ENCODE results near the gene ME3. TPM values are rescaled to one million over a fixed set of nuclear protein-coding genes. Genes with fewer than 3 reads are reported as not detected.

The ME3 gene
- total RNA-seq, 5 donors from 2014 or later (not counting 1 experiment from before 2014, with no cell fraction given), result 2.2 to 5.0 (median 4.3) TPM

DNA sequence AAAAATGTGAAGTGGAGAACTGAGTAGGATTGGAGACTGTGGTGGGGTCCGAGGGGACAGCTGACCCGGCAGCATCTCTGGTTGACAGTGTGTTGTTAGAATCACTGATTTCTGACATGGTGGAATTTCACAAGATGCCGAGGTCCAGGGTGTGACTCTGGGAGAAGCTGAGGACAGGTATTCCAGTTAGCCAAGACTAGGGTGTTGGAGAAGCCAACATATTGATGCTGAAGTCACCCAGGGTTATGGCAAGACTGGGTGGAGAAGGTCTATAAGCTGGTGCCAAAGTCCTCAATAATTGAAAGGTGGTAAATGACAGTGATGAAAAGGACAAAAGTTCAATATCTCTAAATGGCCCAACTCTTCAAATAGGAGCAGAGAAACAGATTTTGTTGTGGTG lies 86.1 kb downstream of the ME3 start:
- DNase-seq (no peak), ATAC-seq (replicated peaks in 1 of 4) (no peak)
- no peaks in the 10 kb centered on the region for H3K36me3 ChIP-seq (ENCODE audit: control insufficient read depth in 2 of 2, extremely low read depth in 1 of 2, insufficient read depth in 1 of 2, low read length in 1 of 2)
- H3K4me1 ChIP-seq (ENCODE audit: control insufficient read depth in 1 of 2, extremely low read depth in 1 of 2, insufficient read depth in 2 of 2, low read length in 2 of 2), result no peaks in the 10 kb centered on the region
- peaks cover 0 to 4% of the 10 kb centered on the region in 2 donors for H3K27me3 Mint-ChIP-seq
- H3K9me3 ChIP-seq, result no peaks in the 10 kb centered on the region
- no peak overlapping the region for H3K27ac Mint-ChIP-seq
- ChIA-PET POLR2A (no interaction called here), CTCF (no interaction called here)
- H3K27me3 ChIP-seq (replicated peaks in 1 of 2; ENCODE audit: control insufficient read depth in 2 of 2, extremely low read depth in 1 of 2, insufficient read depth in 2 of 2, low read length in 1 of 2), result no peaks in the 10 kb centered on the region
- peaks cover 0 to 2% (median 0%) of the 10 kb centered on the region in 3 donors for H3K4me1 Mint-ChIP-seq
- no peak overlapping the region for H3K27ac ChIP-seq (ENCODE audit: low read length)
- no peak overlapping the region for H3K4me3 ChIP-seq (ENCODE audit: control insufficient read depth in 1 of 2, extremely low read depth in 1 of 2, low read length in 1 of 2)
- no peaks in the 10 kb centered on the region for H3K9me3 Mint-ChIP-seq
- WGBS (ENCODE audit: insufficient coverage), result 98% methylated on average over 3 of the region's 3 CpGs
- no peaks in the 10 kb centered on the region for H3K36me3 Mint-ChIP-seq
- no peak overlapping the region for H3K4me3 Mint-ChIP-seq

DNA sequence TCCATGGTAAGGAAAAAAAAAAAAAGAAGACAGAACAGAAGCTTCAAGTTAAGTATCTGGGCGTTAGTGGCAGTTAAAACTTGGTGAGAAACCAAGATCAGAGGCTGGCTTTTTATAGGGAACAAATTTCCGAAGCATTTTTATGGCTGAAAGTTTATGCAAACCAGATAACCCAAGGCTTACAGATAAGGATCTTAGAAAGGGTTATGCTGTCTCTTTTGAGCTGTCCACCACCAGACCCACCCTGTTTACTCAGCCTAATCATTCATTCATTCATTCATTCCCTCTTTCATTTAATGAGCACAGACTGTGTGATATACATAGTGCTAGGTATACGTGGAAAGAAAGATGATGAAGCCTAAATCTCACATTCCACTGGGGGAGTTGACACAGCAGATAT lies 89.5 kb downstream of the ME3 start:
- Mint-ChIP-seq H3K27me3 (peaks cover 0 to 4% of the 10 kb centered on the region in 2 donors), H3K9me3 (no peaks in the 10 kb centered on the region), H3K27ac (no peak overlapping the region), H3K4me3 (no peak overlapping the region), H3K36me3 (no peaks in the 10 kb centered on the region), H3K4me1 (no peaks in the 10 kb centered on the region)
- no peak overlapping the region for H3K27ac ChIP-seq (ENCODE audit: low read length)
- ChIA-PET CTCF (no interaction called here), POLR2A (interaction anchor here in 1 of 2 donors (0.5 kb wide), 1 partner anchor 947 kb away, joined by 7 read pairs; no protein-coding TSS in a partner anchor)
- WGBS (ENCODE audit: insufficient coverage), result 57% methylated on average over 1 of the region's 3 CpGs
- no peak overlapping the region for H3K4me3 ChIP-seq (ENCODE audit: control insufficient read depth in 1 of 2, extremely low read depth in 1 of 2, low read length in 1 of 2)
- DNase-seq (no peak), ATAC-seq (replicated peaks in 1 of 4) (no peak)
- no peaks in the 10 kb centered on the region for H3K27me3 ChIP-seq (replicated peaks in 1 of 2; ENCODE audit: control insufficient read depth in 2 of 2, extremely low read depth in 1 of 2, insufficient read depth in 2 of 2, low read length in 1 of 2)
- H3K36me3 ChIP-seq (ENCODE audit: control insufficient read depth in 2 of 2, extremely low read depth in 1 of 2, insufficient read depth in 1 of 2, low read length in 1 of 2), result no peaks in the 10 kb centered on the region
- H3K9me3 ChIP-seq, result no peaks in the 10 kb centered on the region
- no peaks in the 10 kb centered on the region for H3K4me1 ChIP-seq (ENCODE audit: control insufficient read depth in 1 of 2, extremely low read depth in 1 of 2, insufficient read depth in 2 of 2, low read length in 2 of 2)

- H3K4me3 Mint-ChIP-seq, result no peak overlapping the region
- no CpG with 5 or more reads among the region's 2 CpGs for WGBS (ENCODE audit: insufficient coverage)
- Histone ChIP-seq H3K9me3 (no peaks in the 10 kb centered on the region), H3K4me1 (ENCODE audit: control insufficient read depth in 1 of 2, extremely low read depth in 1 of 2, insufficient read depth in 2 of 2, low read length in 2 of 2) (no peaks in the 10 kb centered on the region), H3K27ac (ENCODE audit: low read length) (no peak overlapping the region), H3K4me3 (ENCODE audit: control insufficient read depth in 1 of 2, extremely low read depth in 1 of 2, low read length in 1 of 2) (no peak overlapping the region), H3K27me3 (replicated peaks in 1 of 2; ENCODE audit: control insufficient read depth in 2 of 2, extremely low read depth in 1 of 2, insufficient read depth in 2 of 2, low read length in 1 of 2) (peaks cover 0 to 5% of the 10 kb centered on the region in 2 experiments), H3K36me3 (ENCODE audit: control insufficient read depth in 2 of 2, extremely low read depth in 1 of 2, insufficient read depth in 1 of 2, low read length in 1 of 2) (no peaks in the 10 kb centered on the region)
- H3K27me3 Mint-ChIP-seq, result peaks cover 0 to 5% of the 10 kb centered on the region in 2 donors
- H3K9me3 Mint-ChIP-seq, result no peaks in the 10 kb centered on the region
- DNase-seq, result no peak
- H3K27ac Mint-ChIP-seq, result no peak overlapping the region
- no peaks in the 10 kb centered on the region for H3K4me1 Mint-ChIP-seq
- POLR2A ChIA-PET, result no interaction called here
- ATAC-seq (replicated peaks in 1 of 4), result no peak
- CTCF ChIA-PET, result no interaction called here
- H3K36me3 Mint-ChIP-seq, result no peaks in the 10 kb centered on the region
These were observed 91.9 kb downstream of the ME3 start for GRCh38 chr11:86580535-86580934.

- no peak for DNase-seq
- no peaks in the 10 kb centered on the region for H3K36me3 Mint-ChIP-seq
- H3K9me3 Mint-ChIP-seq, result no peaks in the 10 kb centered on the region
- peaks cover 0 to 5% of the 10 kb centered on the region in 2 donors for H3K27me3 Mint-ChIP-seq
- Histone ChIP-seq H3K36me3 (ENCODE audit: control insufficient read depth in 2 of 2, extremely low read depth in 1 of 2, insufficient read depth in 1 of 2, low read length in 1 of 2) (no peaks in the 10 kb centered on the region), H3K4me3 (ENCODE audit: control insufficient read depth in 1 of 2, extremely low read depth in 1 of 2, low read length in 1 of 2) (no peak overlapping the region), H3K9me3 (no peaks in the 10 kb centered on the region), H3K27me3 (replicated peaks in 1 of 2; ENCODE audit: control insufficient read depth in 2 of 2, extremely low read depth in 1 of 2, insufficient read depth in 2 of 2, low read length in 1 of 2) (peaks cover 0 to 5% of the 10 kb centered on the region in 2 experiments), H3K27ac (ENCODE audit: low read length) (no peak overlapping the region), H3K4me1 (ENCODE audit: control insufficient read depth in 1 of 2, extremely low read depth in 1 of 2, insufficient read depth in 2 of 2, low read length in 2 of 2) (no peaks in the 10 kb centered on the region)
- H3K27ac Mint-ChIP-seq, result no peak overlapping the region
- POLR2A ChIA-PET, result no interaction called here
- no peaks in the 10 kb centered on the region for H3K4me1 Mint-ChIP-seq
- CTCF ChIA-PET, result no interaction called here
- no peak overlapping the region for H3K4me3 Mint-ChIP-seq
- WGBS (ENCODE audit: insufficient coverage), result no CpG with 5 or more reads among the region's 1 CpG
- ATAC-seq (replicated peaks in 1 of 4), result no peak
These were observed 93.0 kb downstream of the ME3 start for GRCh38 chr11:86579406-86579731.

- no peak overlapping the region for H3K4me3 ChIP-seq (ENCODE audit: control insufficient read depth in 1 of 2, extremely low read depth in 1 of 2, low read length in 1 of 2)
- no peaks in the 10 kb centered on the region for H3K9me3 Mint-ChIP-seq
- H3K36me3 Mint-ChIP-seq, result no peaks in the 10 kb centered on the region
- ChIA-PET POLR2A (no interaction called here), CTCF (no interaction called here)
- H3K4me1 Mint-ChIP-seq, result no peaks in the 10 kb centered on the region
- no peak overlapping the region for H3K27ac Mint-ChIP-seq
- 91% methylated on average over 1 of the region's 2 CpGs for WGBS (ENCODE audit: insufficient coverage)
- H3K36me3 ChIP-seq (ENCODE audit: control insufficient read depth in 2 of 2, extremely low read depth in 1 of 2, insufficient read depth in 1 of 2, low read length in 1 of 2), result no peaks in the 10 kb centered on the region
- DNase-seq (no peak), ATAC-seq (replicated peaks in 1 of 4) (no peak)
- H3K27me3 Mint-ChIP-seq, result peaks cover 0 to 5% of the 10 kb centered on the region in 2 donors
- H3K9me3 ChIP-seq, result no peaks in the 10 kb centered on the region
- peaks cover 0 to 5% of the 10 kb centered on the region in 2 experiments for H3K27me3 ChIP-seq (replicated peaks in 1 of 2; ENCODE audit: control insufficient read depth in 2 of 2, extremely low read depth in 1 of 2, insufficient read depth in 2 of 2, low read length in 1 of 2)
- H3K4me1 ChIP-seq (ENCODE audit: control insufficient read depth in 1 of 2, extremely low read depth in 1 of 2, insufficient read depth in 2 of 2, low read length in 2 of 2), result no peaks in the 10 kb centered on the region
- no peak overlapping the region for H3K27ac ChIP-seq (ENCODE audit: low read length)
- H3K4me3 Mint-ChIP-seq, result no peak overlapping the region
These were observed 93.5 kb downstream of the ME3 start for GRCh38 chr11:86578727-86579405.

GRCh38 chr11:86577644-86578636 lies 94.5 kb downstream of the ME3 start:
- Mint-ChIP-seq H3K4me3 (no peak overlapping the region), H3K36me3 (no peaks in the 10 kb centered on the region), H3K27me3 (peaks cover 0 to 5% of the 10 kb centered on the region in 2 donors), H3K9me3 (no peaks in the 10 kb centered on the region), H3K4me1 (no peaks in the 10 kb centered on the region), H3K27ac (no peak overlapping the region)
- Histone ChIP-seq H3K36me3 (ENCODE audit: control insufficient read depth in 2 of 2, extremely low read depth in 1 of 2, insufficient read depth in 1 of 2, low read length in 1 of 2) (no peaks in the 10 kb centered on the region), H3K4me3 (ENCODE audit: control insufficient read depth in 1 of 2, extremely low read depth in 1 of 2, low read length in 1 of 2) (no peak overlapping the region), H3K27ac (ENCODE audit: low read length) (no peak overlapping the region), H3K4me1 (ENCODE audit: control insufficient read depth in 1 of 2, extremely low read depth in 1 of 2, insufficient read depth in 2 of 2, low read length in 2 of 2) (no peaks in the 10 kb centered on the region), H3K9me3 (no peaks in the 10 kb centered on the region), H3K27me3 (replicated peaks in 1 of 2; ENCODE audit: control insufficient read depth in 2 of 2, extremely low read depth in 1 of 2, insufficient read depth in 2 of 2, low read length in 1 of 2) (peaks cover 0 to 5% of the 10 kb centered on the region in 2 experiments)
- DNase-seq (no peak), ATAC-seq (replicated peaks in 1 of 4) (no peak)
- POLR2A ChIA-PET, result no interaction called here
- 92% methylated on average over 4 of the region's 10 CpGs for WGBS (ENCODE audit: insufficient coverage)
- CTCF ChIA-PET, result no interaction called here

Data from T-cell (primary cell).